Epidermal melanocyte (primary cell): ENCODE data around the gene TMEM79.

ENCODE experiments used
- DNase-seq: peaks from one replicate; pipeline ENCODE4 v3.0.0; 2011; ENCODE audit warnings: low spot score; ENCODE audit not compliant: insufficient read length

Gene TMEM79

GRCh38 chr1:156284112-156284511 lies at the start of gene TMEM79:
TMEM79 (plus strand) TSS chr1:156284325; CDS start chr1:156285227, 902 bp downstream.
- DNase-seq: no peak

GRCh38 chr1:156236164-156236563 lies 48.0 kb upstream of the TMEM79 start:
- no peak for DNase-seq

- DNase-seq: no peak
Observed at GRCh38 chr1:156238248-156238647, 45.9 kb upstream of the TMEM79 start.

GRCh38 chr1:156241311-156241811 lies 42.8 kb upstream of the TMEM79 start:
- no peak for DNase-seq

- DNase-seq: no peak
Observed at GRCh38 chr1:156241926-156242325, 42.2 kb upstream of the TMEM79 start, which contains the start of gene BGLAP. BGLAP (plus strand) TSS chr1:156242184; CDS start chr1:156242232, 48 bp downstream.

- DNase-seq: no peak
Observed at GRCh38 chr1:156242738-156243137, 41.4 kb upstream of the TMEM79 start.

- DNase-seq: no peak
Observed at GRCh38 chr1:156244126-156244525, 40.0 kb upstream of the TMEM79 start.

GRCh38 chr1:156244712-156245111 lies 39.4 kb upstream of the TMEM79 start:
- no peak for DNase-seq

GRCh38 chr1:156245451-156246232 lies 38.5 kb upstream of the TMEM79 start:
- DNase-seq: no peak

- no peak for DNase-seq
Observed at GRCh38 chr1:156246241-156246780, 37.8 kb upstream of the TMEM79 start.

- DNase-seq: no peak
Observed at GRCh38 chr1:156246781-156247459, 37.2 kb upstream of the TMEM79 start.

GRCh38 chr1:156247460-156248322 lies 36.4 kb upstream of the TMEM79 start, which contains the start of gene PAQR6:
PAQR6 (minus strand) TSS chr1:156248056; CDS start chr1:156246731, 1,325 bp downstream.
- no peak for DNase-seq

- no peak for DNase-seq
Observed at GRCh38 chr1:156248323-156248683, 35.8 kb upstream of the TMEM79 start.

GRCh38 chr1:156249593-156249992 lies 34.5 kb upstream of the TMEM79 start:
- DNase-seq: no peak

GRCh38 chr1:156251527-156251926 lies 32.6 kb upstream of the TMEM79 start:
- DNase-seq: no peak

- DNase-seq: no peak
Observed at GRCh38 chr1:156253634-156254033, 30.5 kb upstream of the TMEM79 start.

- DNase-seq: no peak
Observed at GRCh38 chr1:156257711-156258110, 26.4 kb upstream of the TMEM79 start.

GRCh38 chr1:156258859-156259258 lies 25.3 kb upstream of the TMEM79 start:
- DNase-seq: no peak

- DNase-seq: no peak
Observed at GRCh38 chr1:156259805-156260204, 24.3 kb upstream of the TMEM79 start.

- DNase-seq: no peak
Observed at GRCh38 chr1:156260896-156261295, 23.2 kb upstream of the TMEM79 start.
